HEK293 (cell line): Measurements from ENCODE around the gene STK4.

Experiments
- CTCF ChIA-PET: fragments of 350-600 bp; formaldehyde crosslinking; extraction: SDS; loops from one replicate; lab custom pipeline; 2021; ENCODE audit warnings: antibody characterized with exemption; lab: Yijun Ruan, JAX
- POLR2A ChIA-PET: fragments of 300-600 bp; formaldehyde crosslinking; extraction: SDS; loops from one replicate; lab custom pipeline; 2020; ENCODE audit warnings: antibody characterized with exemption, inconsistent platforms; lab: Yijun Ruan, JAX
- H3K27ac ChIP-seq: fragments of 200-500 bp; sonication (Bioruptor generic); 2 replicates; pipeline ENCODE4 v1.5.1; 2014; ENCODE audit warnings: low read depth, low read length, control low read depth, inconsistent platforms; ENCODE audit errors: extremely low read depth
- H3K36me3 ChIP-seq, 2 experiments: fragments of 200-500 bp in 1 of 2; sonication (Bioruptor generic) in 1 of 2; 1 replicate in 1 of 2; 2 replicates in 1 of 2; pipeline ENCODE4 v1.5.1; 2014 to 2017; ENCODE audit warnings: inconsistent platforms in 2 of 2, low read length in 2 of 2; ENCODE audit not compliant: control insufficient read depth in 2 of 2, insufficient read depth in 1 of 2
- H3K4me1 ChIP-seq: fragments of 200-500 bp; sonication (Bioruptor generic); 2 replicates; pipeline ENCODE4 v1.5.1; 2014; ENCODE audit warnings: mild to moderate bottlenecking, low read length, inconsistent platforms; ENCODE audit not compliant: control insufficient read depth, insufficient read depth
- H3K4me3 ChIP-seq: 2 replicates; pipeline ENCODE4 v1.5.1; 2011; ENCODE audit warnings: low read depth, mild to moderate bottlenecking, control low read depth, low read length, moderate library complexity
- H3K9me3 ChIP-seq: fragments of 200-500 bp; sonication (Bioruptor generic); 2 replicates; pipeline ENCODE4 v1.5.1; 2014; ENCODE audit warnings: low read depth, low read length, inconsistent platforms; ENCODE audit not compliant: control insufficient read depth, insufficient read depth
- GLIS1 ChIP-seq: fragments of 450-650 bp; formaldehyde crosslinking; IDR thresholded peaks from 2 replicates; pipeline ENCODE4 v1.5.1; 2016; ENCODE audit warnings: missing biosample characterization, missing genetic modification characterization
- PRDM10 ChIP-seq: fragments of 450-650 bp; formaldehyde crosslinking; IDR thresholded peaks from 2 replicates; pipeline ENCODE4 v1.5.1; 2016; ENCODE audit warnings: missing biosample characterization, missing genetic modification characterization
- PRDM6 ChIP-seq: fragments of 450-650 bp; formaldehyde crosslinking; IDR thresholded peaks from 2 replicates; pipeline ENCODE4 v1.5.1; 2017; ENCODE audit warnings: missing biosample characterization, missing genetic modification characterization
- SALL2 ChIP-seq: fragments of 450-650 bp; formaldehyde crosslinking; IDR thresholded peaks from 2 replicates; pipeline ENCODE4 v1.5.0; 2017; ENCODE audit warnings: missing biosample characterization, mild to moderate bottlenecking, missing genetic modification characterization, borderline replicate concordance
- TSHZ1 ChIP-seq: fragments of 450-650 bp; formaldehyde crosslinking; IDR thresholded peaks from 2 replicates; pipeline ENCODE4 v1.5.1; 2016; ENCODE audit warnings: missing biosample characterization, missing genetic modification characterization, borderline replicate concordance
- WT1 ChIP-seq: fragments of 450-650 bp; formaldehyde crosslinking; IDR thresholded peaks from 2 replicates; pipeline ENCODE4 v1.5.1; 2016; ENCODE audit warnings: missing biosample characterization, missing genetic modification characterization
- ZBTB1 ChIP-seq: fragments of 450-650 bp; formaldehyde crosslinking; IDR thresholded peaks from 2 replicates; pipeline ENCODE4 v1.5.1; 2016; ENCODE audit warnings: missing biosample characterization, missing genetic modification characterization
- ZIC2 ChIP-seq: fragments of 450-650 bp; formaldehyde crosslinking; IDR thresholded peaks from 2 replicates; pipeline ENCODE4 v1.5.1; 2016; ENCODE audit warnings: missing biosample characterization, missing genetic modification characterization
- ZNF138 ChIP-seq: fragments of 450-650 bp; formaldehyde crosslinking; IDR thresholded peaks from 2 replicates; pipeline ENCODE4 v1.5.1; 2016; ENCODE audit warnings: missing biosample characterization, missing genetic modification characterization, borderline replicate concordance
- ZNF140 ChIP-seq: fragments of 450-650 bp; formaldehyde crosslinking; IDR thresholded peaks from 2 replicates; pipeline ENCODE4 v1.5.1; 2016; ENCODE audit warnings: missing biosample characterization, missing genetic modification characterization
- ZNF148 ChIP-seq: fragments of 450-650 bp; formaldehyde crosslinking; IDR thresholded peaks from 2 replicates; pipeline ENCODE4 v1.5.0; 2017; ENCODE audit warnings: missing biosample characterization, missing genetic modification characterization, borderline replicate concordance
- ZNF274 ChIP-seq, 2 experiments: fragments of 200-500 bp in 1 of 2; fragments of 450-650 bp in 1 of 2; sonication (Bioruptor generic) in 1 of 2; formaldehyde crosslinking in 1 of 2; IDR thresholded peaks; 2 replicates each; pipeline versions ENCODE4 v1.5.1 to v1.6.1; 2014 to 2016; ENCODE audit warnings: borderline replicate concordance in 1 of 2, inconsistent platforms in 1 of 2, low read length in 1 of 2, missing biosample characterization in 1 of 2, missing genetic modification characterization in 1 of 2
- ZNF280D ChIP-seq: fragments of 450-650 bp; formaldehyde crosslinking; IDR thresholded peaks from 2 replicates; pipeline ENCODE4 v1.5.1; 2016; ENCODE audit warnings: missing biosample characterization, missing genetic modification characterization
- ZNF362 ChIP-seq: fragments of 450-650 bp; formaldehyde crosslinking; IDR thresholded peaks from 2 replicates; pipeline ENCODE4 v1.5.1; 2016; ENCODE audit warnings: missing biosample characterization, missing genetic modification characterization
- ZNF561 ChIP-seq: fragments of 450-650 bp; IDR thresholded peaks from 2 replicates; pipeline ENCODE4 v1.5.1; 2018; ENCODE audit warnings: missing biosample characterization, missing genetic modification characterization, borderline replicate concordance
- ZNF580 ChIP-seq: fragments of 450-650 bp; formaldehyde crosslinking; IDR thresholded peaks from 2 replicates; pipeline ENCODE4 v1.5.1; 2016; ENCODE audit warnings: missing biosample characterization, missing genetic modification characterization
- ZNF624 ChIP-seq: fragments of 450-650 bp; formaldehyde crosslinking; IDR thresholded peaks from 2 replicates; pipeline ENCODE4 v1.5.1; 2017; ENCODE audit warnings: missing biosample characterization, missing genetic modification characterization
- ZNF677 ChIP-seq: fragments of 450-650 bp; IDR thresholded peaks from 2 replicates; pipeline ENCODE4 v1.5.0; 2018; ENCODE audit warnings: missing biosample characterization, mild to moderate bottlenecking, missing genetic modification characterization, moderate library complexity
- ZNF837 ChIP-seq: fragments of 450-650 bp; formaldehyde crosslinking; IDR thresholded peaks from 2 replicates; pipeline ENCODE4 v1.5.1; 2016; ENCODE audit warnings: missing biosample characterization, missing genetic modification characterization

Gene STK4

GRCh38 chr20:45008521-45009049 is 42.3 kb downstream of the STK4 start (continued):
- TF ChIP-seq TSHZ1 (no peak), SALL2 (tag by site-specific recombination) (no peak), ZNF274 (IDR thresholded peaks at IDR 0.05; ENCODE audit: low read length) (no peak), ZNF274 (tag by site-specific recombination; IDR thresholded peaks at IDR 0.05; ENCODE audit: borderline replicate concordance) (no peak), ZNF561 (no peak), WT1 (tag by site-specific recombination) (no peak)
- TF ChIP-seq, all 188 proteins: peak for 0

GRCh38 chr20:45010399-45010828 is 44.1 kb downstream of the STK4 start:
- POLR2A ChIA-PET, result no interaction called here
- Histone ChIP-seq H3K9me3 (no peaks in the 10 kb centered on the region), H3K36me3 (peaks cover 10 to 20% of the 10 kb centered on the region in 2 experiments; a peak in 2 of 3 replicates), H3K4me1 (peaks cover 10% of the 10 kb centered on the region), H3K4me3 (no peak overlapping the region), H3K27ac (no peak overlapping the region)
- CTCF ChIA-PET, result interaction anchor here (0.6 to 7.2 kb wide), 28 partner anchors 9 to 569 kb away, joined by 3 to 112 read pairs (median 4); no protein-coding TSS in a partner anchor
- TF ChIP-seq PRDM6 (no peak), ZNF138 (no peak), ZNF837 (tag by site-specific recombination) (no peak), ZBTB1 (tag by site-specific recombination) (no peak), ZIC2 (no peak), ZNF280D (tag by site-specific recombination) (no peak), ZNF148 (tag by site-specific recombination) (no peak), ZNF624 (tag by site-specific recombination) (no peak), ZNF580 (tag by site-specific recombination) (no peak), ZNF140 (tag by site-specific recombination) (no peak), GLIS1 (tag by site-specific recombination) (no peak), ZNF677 (tag by site-specific recombination) (no peak), ZNF362 (tag by site-specific recombination) (no peak), PRDM10 (no peak)
